B cell (primary cell): Measurements from ENCODE around the gene FADS2.

Source experiments
- EZH2 ChIP-seq: IDR thresholded peaks from 2 replicates; pipeline ENCODE4 v1.6.1; 2012; ENCODE audit warnings: borderline replicate concordance, low read depth, mild to moderate bottlenecking, moderate library complexity, low read length; ENCODE audit not compliant: insufficient read depth, poor library complexity, severe bottlenecking
- TF ChIP-seq, protein P1 (sequence below): fragments of 200-600 bp; IDR thresholded peaks from one replicate; pipeline ENCODE4 v1.8.0; 2022; ENCODE audit warnings: antibody characterized with exemption, mild to moderate bottlenecking

DNA sequence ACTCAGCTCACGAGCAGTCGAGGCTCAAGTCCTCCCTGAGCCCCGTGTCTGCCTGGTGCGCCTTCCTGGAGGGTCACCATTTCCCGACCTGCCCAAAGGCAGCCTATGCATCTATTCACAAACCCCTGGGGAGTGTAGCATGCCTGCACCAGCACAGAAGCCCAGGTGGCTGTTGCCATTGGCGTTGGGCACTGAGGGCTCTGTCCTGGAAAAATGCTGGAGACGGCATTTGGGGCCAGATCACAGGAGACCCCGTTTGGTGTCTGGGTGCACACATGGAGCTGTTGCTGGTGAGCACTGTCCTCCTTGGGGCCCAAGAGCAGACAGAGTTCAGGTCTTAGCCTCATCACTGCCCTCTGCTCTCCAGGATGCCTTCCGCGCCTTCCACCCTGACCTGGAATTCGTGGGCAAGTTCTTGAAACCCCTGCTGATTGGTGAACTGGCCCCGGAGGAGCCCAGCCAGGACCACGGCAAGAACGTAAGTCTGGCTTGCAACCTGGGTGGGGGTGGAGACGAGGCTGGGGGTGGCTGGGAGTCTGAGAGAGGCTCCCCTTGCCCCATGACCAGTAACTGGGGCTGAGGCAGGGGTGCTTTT is 9.4 kb downstream of the FADS2 start:
- TF ChIP-seq, protein P1, sequence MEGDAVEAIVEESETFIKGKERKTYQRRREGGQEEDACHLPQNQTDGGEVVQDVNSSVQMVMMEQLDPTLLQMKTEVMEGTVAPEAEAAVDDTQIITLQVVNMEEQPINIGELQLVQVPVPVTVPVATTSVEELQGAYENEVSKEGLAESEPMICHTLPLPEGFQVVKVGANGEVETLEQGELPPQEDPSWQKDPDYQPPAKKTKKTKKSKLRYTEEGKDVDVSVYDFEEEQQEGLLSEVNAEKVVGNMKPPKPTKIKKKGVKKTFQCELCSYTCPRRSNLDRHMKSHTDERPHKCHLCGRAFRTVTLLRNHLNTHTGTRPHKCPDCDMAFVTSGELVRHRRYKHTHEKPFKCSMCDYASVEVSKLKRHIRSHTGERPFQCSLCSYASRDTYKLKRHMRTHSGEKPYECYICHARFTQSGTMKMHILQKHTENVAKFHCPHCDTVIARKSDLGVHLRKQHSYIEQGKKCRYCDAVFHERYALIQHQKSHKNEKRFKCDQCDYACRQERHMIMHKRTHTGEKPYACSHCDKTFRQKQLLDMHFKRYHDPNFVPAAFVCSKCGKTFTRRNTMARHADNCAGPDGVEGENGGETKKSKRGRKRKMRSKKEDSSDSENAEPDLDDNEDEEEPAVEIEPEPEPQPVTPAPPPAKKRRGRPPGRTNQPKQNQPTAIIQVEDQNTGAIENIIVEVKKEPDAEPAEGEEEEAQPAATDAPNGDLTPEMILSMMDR: no peak
- no peak for TF ChIP-seq EZH2
